Gastrocnemius medialis (tissue), 4 donors: Measurements from ENCODE around the gene AEBP1. TPM values are rescaled to one million over a fixed set of nuclear protein-coding genes. Genes with fewer than 3 reads are reported as not detected.

Source experiments
- ATAC-seq, 2 donors: fragments of 150-250 bp; one replicate each; pipeline ENCODE4 v1.9.1; 2016
- DNase-seq, 2 donors: peaks; one replicate each; pipeline ENCODE4 v3.0.0-alpha.2; 2019
- H3K27ac ChIP-seq, 4 donors: fragments of 200-600 bp; sonication (generic); 1 replicate in 1 of 4; 2 replicates in 3 of 4; pipeline ENCODE4 v1.5.1; 2016 to 2018; ENCODE audit warnings: mild to moderate bottlenecking in 2 of 4, moderate library complexity in 1 of 4
- H3K27me3 ChIP-seq, 3 donors: fragments of 200-600 bp; sonication (generic) in 2 of 3; 1 replicate in 1 of 3; 2 replicates in 2 of 3; pipeline versions ENCODE4 v1.5.1 to v1.6.0; 2016 to 2019; ENCODE audit warnings: mild to moderate bottlenecking in 1 of 3, moderate library complexity in 1 of 3
- H3K36me3 ChIP-seq, 2 donors: fragments of 200-600 bp; sonication (generic) in 1 of 2; one replicate each; pipeline ENCODE4 v1.5.1; 2017 to 2018
- H3K4me1 ChIP-seq, 2 donors: fragments of 200-600 bp; sonication (generic) in 1 of 2; one replicate each; pipeline ENCODE4 v1.5.1; 2016 to 2017; ENCODE audit warnings: mild to moderate bottlenecking in 2 of 2
- H3K4me3 ChIP-seq, 4 donors: fragments of 200-600 bp; sonication (generic) in 3 of 4; 1 replicate in 1 of 4; 2 replicates in 3 of 4; pipeline ENCODE4 v1.5.1; 2016 to 2019; ENCODE audit warnings: mild to moderate bottlenecking in 2 of 4
- H3K9me3 ChIP-seq, 3 donors: fragments of 200-600 bp; sonication (generic) in 2 of 3; 1 replicate in 1 of 3; 2 replicates in 2 of 3; pipeline ENCODE4 v1.5.1; 2016 to 2019
- POLR2A ChIP-seq, 2 donors: fragments of 450-650 bp; IDR thresholded peaks; one replicate each; pipeline ENCODE4 v1.6.1; 2017; ENCODE audit warnings: antibody characterized with exemption in 2 of 2, mild to moderate bottlenecking in 2 of 2, moderate library complexity in 2 of 2
- in situ Hi-C, 4 donors: fragments of 200-750 bp; cut with MboI; loops; one replicate each; pipeline versions ENCODE4 v1.15.0 to v1.8.0; 2017; ENCODE audit warnings: low sequenced_read_pairs in 4 of 4
- intact Hi-C: fragments of 100-400 bp; cut with DNase I; formaldehyde crosslinking; loops from one replicate; pipeline ENCODE4 v1.15.1; 2023; ENCODE audit warnings: low total_unique reads
- total RNA-seq, 4 donors: library from RNA; depleted of rRNA; stranded (reverse); fragments of >200 nt; gene quantifications; one replicate each; pipeline versions ENCODE4 v1.1.0 to v1.2.3, GENCODE V29; 2016
- TF ChIP-seq, protein P1 (sequence below), 5 experiments: fragments of 450-650 bp in 3 of 5; fragments of 200-600 bp in 2 of 5; sonication (generic) in 2 of 5; IDR thresholded peaks in 4 of 5; conservative IDR thresholded peaks in 1 of 5; 1 replicate in 4 of 5; 2 replicates in 1 of 5; pipeline ENCODE4 v1.5.1; 2016 to 2019; ENCODE audit warnings: antibody characterized with exemption in 5 of 5, mild to moderate bottlenecking in 3 of 5, moderate library complexity in 3 of 5

AEBP1 gene
- total RNA-seq, 4 donors from 2014 or later: 5.8 to 23.6 (median 15.9) TPM

DNA sequence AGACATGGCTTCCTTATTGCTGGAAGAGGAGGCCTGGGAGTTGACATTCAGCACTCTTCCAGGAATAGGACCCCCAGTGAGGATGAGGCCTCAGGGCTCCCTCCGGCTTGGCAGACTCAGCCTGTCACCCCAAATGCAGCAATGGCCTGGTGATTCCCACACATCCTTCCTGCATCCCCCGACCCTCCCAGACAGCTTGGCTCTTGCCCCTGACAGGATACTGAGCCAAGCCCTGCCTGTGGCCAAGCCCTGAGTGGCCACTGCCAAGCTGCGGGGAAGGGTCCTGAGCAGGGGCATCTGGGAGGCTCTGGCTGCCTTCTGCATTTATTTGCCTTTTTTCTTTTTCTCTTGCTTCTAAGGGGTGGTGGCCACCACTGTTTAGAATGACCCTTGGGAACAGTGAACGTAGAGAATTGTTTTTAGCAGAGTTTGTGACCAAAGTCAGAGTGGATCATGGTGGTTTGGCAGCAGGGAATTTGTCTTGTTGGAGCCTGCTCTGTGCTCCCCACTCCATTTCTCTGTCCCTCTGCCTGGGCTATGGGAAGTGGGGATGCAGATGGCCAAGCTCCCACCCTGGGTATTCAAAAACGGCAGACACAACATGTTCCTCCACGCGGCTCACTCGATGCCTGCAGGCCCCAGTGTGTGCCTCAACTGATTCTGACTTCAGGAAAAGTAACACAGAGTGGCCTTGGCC is 43.0 kb upstream of the AEBP1 start:
- H3K36me3 ChIP-seq: peaks cover 0 to 50% of the 10 kb centered on the region in 2 donors
- TF ChIP-seq, protein P1, sequence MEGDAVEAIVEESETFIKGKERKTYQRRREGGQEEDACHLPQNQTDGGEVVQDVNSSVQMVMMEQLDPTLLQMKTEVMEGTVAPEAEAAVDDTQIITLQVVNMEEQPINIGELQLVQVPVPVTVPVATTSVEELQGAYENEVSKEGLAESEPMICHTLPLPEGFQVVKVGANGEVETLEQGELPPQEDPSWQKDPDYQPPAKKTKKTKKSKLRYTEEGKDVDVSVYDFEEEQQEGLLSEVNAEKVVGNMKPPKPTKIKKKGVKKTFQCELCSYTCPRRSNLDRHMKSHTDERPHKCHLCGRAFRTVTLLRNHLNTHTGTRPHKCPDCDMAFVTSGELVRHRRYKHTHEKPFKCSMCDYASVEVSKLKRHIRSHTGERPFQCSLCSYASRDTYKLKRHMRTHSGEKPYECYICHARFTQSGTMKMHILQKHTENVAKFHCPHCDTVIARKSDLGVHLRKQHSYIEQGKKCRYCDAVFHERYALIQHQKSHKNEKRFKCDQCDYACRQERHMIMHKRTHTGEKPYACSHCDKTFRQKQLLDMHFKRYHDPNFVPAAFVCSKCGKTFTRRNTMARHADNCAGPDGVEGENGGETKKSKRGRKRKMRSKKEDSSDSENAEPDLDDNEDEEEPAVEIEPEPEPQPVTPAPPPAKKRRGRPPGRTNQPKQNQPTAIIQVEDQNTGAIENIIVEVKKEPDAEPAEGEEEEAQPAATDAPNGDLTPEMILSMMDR (IDR thresholded peaks at IDR 0.05 in 4 of 5, conservative IDR thresholded peaks at IDR 0.05 in 1 of 5): no peak
- no peak for TF ChIP-seq POLR2A (IDR thresholded peaks at IDR 0.05)
- no peak overlapping the region for H3K4me3 ChIP-seq
- in situ Hi-C loops: no loop called here
- H3K9me3 ChIP-seq: no peaks in the 10 kb centered on the region
- peaks cover 40 to 50% of the 10 kb centered on the region in 2 donors for H3K4me1 ChIP-seq
- intact Hi-C loops: loop anchor here (1.0 kb wide), 1 partner anchor 16 kb away; no protein-coding TSS in a partner anchor
- no peaks in the 10 kb centered on the region for H3K27me3 ChIP-seq
- H3K27ac ChIP-seq: peak overlapping the region in 3 of 4 donors; percentile 35 to 95 (median 88)
- ATAC-seq (no peak), DNase-seq (peak in 1 of 2 donors; percentile 12)

DNA sequence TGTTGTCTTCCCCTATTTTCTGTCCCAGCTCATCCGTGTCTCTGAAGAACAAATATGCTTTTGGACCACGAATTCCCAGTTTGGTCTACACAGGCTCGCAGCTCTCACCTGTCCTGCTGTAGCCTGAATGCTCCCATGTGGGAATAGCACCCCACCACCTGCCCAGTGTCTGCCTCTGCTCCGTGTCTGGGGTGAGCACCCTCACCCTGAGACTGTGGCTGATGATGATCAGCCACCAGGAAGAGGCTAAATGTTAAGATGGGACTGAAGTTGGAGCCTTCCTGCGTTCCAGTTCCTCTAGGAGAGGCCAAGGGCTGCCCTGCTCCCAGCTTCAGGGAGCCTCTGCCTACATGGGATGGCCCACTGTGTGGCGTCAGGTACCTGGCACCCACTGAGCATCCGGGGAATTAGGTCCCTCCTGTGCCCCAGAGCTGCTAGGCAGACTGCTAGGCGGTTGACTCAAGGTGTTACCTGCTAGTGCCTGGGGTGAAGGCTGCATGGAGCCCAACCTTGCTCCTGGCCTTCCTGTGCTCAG is 42.4 kb upstream of the AEBP1 start:
- Histone ChIP-seq H3K27ac (peak overlapping the region; percentile 85 to 95 (median 90)), H3K4me1 (peaks cover 46 to 56% of the 10 kb centered on the region in 2 donors)
- no peak for DNase-seq

DNA sequence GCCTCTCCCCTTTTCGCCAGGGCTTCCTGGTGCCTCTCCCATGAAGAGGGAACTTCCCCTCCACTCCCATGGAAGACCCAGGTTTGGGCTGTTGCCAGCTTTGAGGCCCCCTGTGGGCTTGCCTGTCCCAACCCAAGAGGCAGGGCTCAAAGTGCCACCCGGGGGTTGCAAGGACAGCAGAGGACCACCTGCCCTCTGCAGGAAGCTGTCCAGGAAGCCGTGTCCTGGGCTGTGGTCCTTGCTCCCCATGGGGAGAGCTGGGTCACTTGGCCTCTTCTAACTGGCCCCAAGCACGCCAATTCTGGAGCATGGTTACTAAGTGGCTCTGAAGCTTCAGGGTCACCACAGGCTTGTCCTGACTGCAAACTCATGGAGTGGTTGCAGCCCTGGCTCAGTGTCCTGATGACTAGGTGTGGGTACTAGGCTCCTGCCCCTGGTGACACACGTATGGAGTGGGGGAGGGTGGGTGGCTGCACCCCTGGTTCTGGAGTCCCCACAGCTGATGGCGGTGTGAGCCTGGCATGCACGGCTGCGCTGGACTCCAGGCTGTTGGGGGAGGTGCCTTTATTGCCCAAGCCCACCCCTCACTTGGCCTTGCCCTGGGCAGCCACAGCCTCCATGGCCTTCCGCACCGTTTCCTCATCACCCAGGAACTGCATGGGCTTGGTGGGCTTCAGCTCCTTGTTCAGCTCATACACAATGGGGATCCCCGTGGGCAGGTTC is 41.8 kb upstream of the AEBP1 start:
- Histone ChIP-seq H3K4me3 (no peak overlapping the region), H3K36me3 (peaks cover 0 to 37% of the 10 kb centered on the region in 2 donors), H3K27me3 (no peaks in the 10 kb centered on the region), H3K9me3 (no peaks in the 10 kb centered on the region), H3K27ac (peak overlapping the region; percentile 85 to 95 (median 90)), H3K4me1 (peaks cover 52 to 57% of the 10 kb centered on the region in 2 donors)
- ATAC-seq: no peak
- in situ Hi-C loops (no loop called here), intact Hi-C loops (no loop called here)
- peak in 1 of 2 donors; percentile 52 for DNase-seq
- TF ChIP-seq, protein P1 (IDR thresholded peaks at IDR 0.05 in 4 of 5, conservative IDR thresholded peaks at IDR 0.05 in 1 of 5): no peak
- TF ChIP-seq POLR2A (IDR thresholded peaks at IDR 0.05): no peak

More for the DNA sequence above, 42.4 kb upstream of the AEBP1 start:
- no peaks in the 10 kb centered on the region for H3K27me3 ChIP-seq
- TF ChIP-seq, protein P1 (IDR thresholded peaks at IDR 0.05 in 4 of 5, conservative IDR thresholded peaks at IDR 0.05 in 1 of 5): no peak
- no peak for TF ChIP-seq POLR2A (IDR thresholded peaks at IDR 0.05)
- ATAC-seq: no peak
- H3K9me3 ChIP-seq: no peaks in the 10 kb centered on the region
- no peak overlapping the region for H3K4me3 ChIP-seq
- intact Hi-C loops: loop anchor here (1.0 kb wide), 1 partner anchor 16 kb away; no protein-coding TSS in a partner anchor
- H3K36me3 ChIP-seq: peaks cover 0 to 44% of the 10 kb centered on the region in 2 donors
- in situ Hi-C loops: no loop called here

DNA sequence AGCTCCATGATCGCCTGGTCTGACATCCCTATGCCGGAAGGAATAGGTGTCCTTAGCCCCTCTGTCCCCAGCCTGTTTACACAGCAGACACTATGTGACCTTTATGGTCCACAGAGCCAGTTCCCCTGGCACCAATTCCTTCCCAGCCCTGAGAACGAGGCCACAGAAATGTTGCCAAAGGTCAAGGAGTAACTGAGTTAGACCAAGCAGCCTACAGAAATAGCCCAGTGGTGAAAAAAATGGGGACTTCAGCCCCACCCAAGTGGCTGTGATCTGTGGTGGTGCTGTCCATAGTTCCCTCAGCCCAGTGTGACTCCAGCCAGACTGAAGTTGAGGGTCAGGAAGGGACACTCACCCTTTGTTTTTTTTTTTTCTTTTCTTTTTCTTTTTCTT is 41.2 kb upstream of the AEBP1 start:
- H3K27ac ChIP-seq: peak overlapping the region; percentile 85 to 95 (median 90)
- peaks cover 56 to 63% of the 10 kb centered on the region in 2 donors for H3K4me1 ChIP-seq
- no peaks in the 10 kb centered on the region for H3K27me3 ChIP-seq
- intact Hi-C loops: no loop called here
- peak; percentile 34 to 58 for ATAC-seq
- peak in 1 of 2 donors; percentile 80 for DNase-seq
- peaks cover 0 to 32% of the 10 kb centered on the region in 2 donors for H3K36me3 ChIP-seq
- in situ Hi-C loops: no loop called here
- H3K9me3 ChIP-seq: no peaks in the 10 kb centered on the region
- no peak for TF ChIP-seq POLR2A (IDR thresholded peaks at IDR 0.05)
- TF ChIP-seq, protein P1 (IDR thresholded peaks at IDR 0.05 in 4 of 5, conservative IDR thresholded peaks at IDR 0.05 in 1 of 5): no peak
- H3K4me3 ChIP-seq: no peak overlapping the region
